Fibroblast of skin of left biceps (primary cell): ENCODE results near the gene BMPR1B.

Experiments
- DNase-seq, 2 experiments: peaks; one replicate each; pipeline ENCODE4 v3.0.0-alpha.2; 2013; ENCODE audit warnings: low read depth in 2 of 2

The BMPR1B gene

DNA sequence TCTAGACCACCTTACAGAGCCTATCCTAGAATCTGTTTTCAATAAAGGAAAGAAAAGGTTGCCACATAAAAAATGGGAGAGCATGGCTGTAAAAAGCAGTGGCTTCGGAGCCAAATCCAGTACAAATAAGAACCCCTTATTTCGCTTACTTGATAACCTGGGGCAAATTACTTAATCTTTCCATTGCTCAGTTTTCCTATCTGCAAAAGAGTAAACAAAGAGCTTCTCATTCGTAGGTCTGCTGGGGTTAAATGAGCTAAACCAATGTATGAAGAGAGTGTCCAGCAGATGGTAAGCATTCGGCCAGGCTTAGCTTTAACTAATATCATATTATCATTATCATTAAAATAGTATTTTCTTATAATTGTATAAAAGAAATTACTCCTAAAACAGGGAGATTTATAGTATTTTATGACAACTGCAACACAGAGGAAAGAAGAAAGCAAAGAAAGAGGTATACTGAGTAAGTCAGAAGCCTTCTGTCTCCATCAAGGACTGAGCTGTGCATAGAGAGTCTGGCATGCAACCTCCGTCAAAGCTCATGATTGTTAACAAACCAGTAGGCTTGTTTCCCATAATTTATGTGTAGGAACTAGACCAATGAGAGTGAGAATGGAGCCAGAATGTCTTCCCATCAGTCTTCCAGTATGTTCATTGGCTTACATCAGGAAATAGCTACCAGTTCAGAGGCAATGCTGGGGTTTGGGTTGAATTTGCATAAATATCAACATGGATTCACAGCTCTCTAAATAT, 426.1 kb downstream of the BMPR1B start:
- DNase-seq = no peak

DNA sequence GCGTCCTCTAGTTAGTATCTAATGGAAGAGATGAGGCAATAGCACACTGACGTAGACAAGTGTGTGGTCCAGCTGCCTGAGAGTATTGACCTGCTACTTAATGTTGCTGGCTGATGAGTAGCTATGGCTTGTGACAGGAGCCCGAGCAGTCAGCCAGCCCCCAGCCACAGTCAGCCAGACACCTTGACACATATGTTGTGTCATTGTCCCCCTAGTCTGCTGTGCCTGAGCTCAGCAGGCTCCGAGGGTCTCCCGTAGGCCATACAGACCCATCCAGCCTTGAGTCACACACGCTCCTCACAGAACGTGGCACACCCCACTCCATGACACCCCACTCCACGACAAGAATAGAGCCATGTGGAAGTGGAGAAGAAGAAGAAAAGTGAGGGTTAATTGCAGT, 428.9 kb downstream of the BMPR1B start:
- DNase-seq = no peak

DNA sequence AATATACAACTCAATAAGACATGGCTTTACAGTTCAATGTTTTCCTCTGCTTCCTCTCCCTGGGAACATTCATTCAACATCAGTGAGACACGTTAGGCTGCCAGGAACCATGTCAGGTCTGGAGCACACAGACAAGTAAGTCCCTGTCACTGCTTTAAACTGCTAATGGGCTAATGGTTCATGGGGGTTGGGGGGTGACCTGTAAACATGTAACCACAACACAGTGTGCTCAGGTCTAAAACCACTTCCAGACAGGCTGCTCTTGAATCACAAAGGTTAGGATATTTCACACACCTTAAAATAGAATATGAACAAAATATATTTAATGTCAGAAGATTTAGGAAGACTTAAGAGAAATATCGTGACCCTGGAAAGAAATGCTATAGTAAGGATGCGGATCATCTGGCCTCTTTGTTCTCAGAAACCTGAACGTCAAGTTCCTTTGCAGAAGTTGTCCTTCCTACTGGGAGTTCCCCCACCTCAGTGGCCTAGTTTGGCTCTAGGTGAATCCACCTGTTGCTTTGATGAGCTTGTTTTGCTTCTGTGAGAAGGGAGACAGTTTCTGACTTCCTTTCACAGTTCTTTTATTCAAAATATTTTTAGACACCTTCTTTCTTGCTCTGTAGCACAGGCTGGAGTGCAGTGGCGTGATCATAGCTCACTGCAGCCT, 431.1 kb downstream of the BMPR1B start:
- no peak for DNase-seq

DNA sequence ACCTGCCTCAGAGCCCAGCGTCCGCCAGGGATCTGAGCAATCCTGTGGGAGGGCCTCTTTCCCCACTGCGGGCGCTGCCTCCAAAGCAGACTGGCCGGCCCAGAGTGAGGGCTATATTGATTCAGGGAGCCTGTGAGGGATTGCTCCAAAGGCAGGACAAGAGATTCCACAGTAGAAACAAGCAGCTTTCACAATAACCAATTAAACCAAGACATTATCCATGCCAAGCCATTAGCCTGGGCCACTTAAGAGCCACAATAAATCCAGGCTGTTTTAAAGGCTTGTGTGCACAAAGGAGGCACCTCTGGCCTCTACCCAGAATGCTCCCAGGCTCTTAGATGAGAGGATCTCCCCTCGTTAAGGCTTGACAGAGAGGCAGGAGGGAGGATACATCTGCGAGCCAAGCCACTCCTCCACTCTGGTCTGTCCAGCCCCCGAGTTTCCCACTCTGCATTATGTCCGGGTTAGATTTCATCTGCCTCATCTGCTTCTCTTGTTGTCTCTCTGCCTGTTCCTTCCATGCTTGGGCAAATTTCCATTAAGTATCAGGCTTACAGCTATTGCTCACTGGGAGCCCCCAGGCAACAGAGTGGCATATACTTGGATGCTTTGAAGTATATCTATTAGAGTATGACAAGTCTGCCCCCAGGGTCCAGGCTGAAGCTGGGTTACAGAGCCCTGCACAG, 433.1 kb downstream of the BMPR1B start:
- DNase-seq = no peak

DNA sequence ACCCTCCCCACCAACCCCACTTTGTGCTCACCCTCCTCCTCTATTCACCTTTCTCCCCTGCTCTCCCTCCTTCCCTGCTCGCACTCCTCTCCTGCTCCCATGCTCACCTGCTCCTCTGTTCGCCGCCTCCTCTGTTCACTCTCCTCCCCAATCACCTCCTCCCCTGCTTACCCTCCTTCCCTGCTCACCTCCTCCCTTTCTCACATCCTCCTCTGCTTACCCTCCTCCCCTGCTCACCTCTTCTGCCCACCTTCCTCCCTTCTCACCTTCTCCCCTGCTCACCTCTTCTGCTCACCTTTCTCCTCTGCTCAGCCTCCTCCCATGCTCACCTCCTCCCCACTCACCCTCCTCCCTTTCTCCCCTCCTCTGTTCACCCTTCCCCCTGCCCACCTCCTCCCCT, 433.8 kb downstream of the BMPR1B start:
- no peak for DNase-seq

DNA sequence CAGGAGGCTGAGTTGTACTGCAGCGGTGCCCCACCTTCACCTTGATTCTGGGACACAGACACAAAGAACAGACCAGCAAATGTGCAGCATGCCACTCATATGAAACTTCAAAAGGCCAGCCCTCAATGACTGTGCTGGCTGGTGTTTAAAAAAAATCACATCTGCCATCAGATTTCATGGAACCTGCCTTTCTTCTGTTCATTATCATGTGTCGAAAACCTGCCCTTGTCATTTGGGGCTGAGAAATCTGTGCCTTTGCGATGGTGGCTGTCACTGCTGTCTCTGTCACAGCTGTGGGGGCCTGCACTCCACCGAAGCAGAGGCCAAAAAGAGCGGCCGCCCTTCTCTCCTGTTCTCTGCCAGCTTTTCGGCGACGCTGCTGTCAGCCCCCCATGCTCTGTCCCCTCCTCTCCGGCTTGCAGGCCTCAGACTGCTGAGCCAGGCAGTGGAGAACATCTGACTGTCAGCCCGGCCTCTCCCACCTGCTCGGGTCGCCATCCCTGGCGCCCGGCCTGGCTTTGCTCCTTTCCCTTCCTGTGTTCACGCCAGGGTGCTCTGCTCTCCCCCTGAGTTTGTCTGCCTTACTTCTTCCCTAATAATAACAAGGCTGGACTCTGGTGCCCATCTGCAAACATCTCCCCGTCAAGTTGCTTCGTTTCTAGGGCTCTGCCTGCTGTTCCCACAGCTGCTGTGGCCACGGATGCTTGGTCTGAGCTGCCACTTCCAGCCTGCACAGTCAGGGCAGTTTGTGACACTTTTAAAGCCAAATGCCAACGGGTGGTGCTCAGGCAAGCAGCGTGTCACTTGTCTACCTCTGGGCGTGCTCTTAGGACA, 435.9 kb downstream of the BMPR1B start:
- DNase-seq = no peak

DNA sequence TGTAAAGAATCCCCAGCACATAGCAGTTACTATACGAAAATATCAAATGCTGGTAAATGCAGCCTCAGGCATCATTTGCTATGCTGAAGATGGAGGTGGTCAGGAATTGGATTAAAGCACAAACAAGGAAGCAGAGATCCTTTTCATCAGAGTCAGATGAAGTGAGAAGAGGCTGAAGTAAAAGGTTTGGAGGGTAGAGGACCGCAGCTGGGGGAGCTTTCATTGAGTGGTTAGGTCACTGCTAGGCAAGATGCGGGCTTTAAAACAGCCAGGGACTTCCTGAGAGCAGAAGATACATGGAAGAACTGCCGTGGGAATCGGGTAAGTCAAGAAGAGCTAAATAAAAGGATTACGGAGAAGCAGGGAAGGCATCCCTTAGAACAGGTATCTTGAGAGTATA, 439.6 kb downstream of the BMPR1B start:
- DNase-seq = no peak

DNA sequence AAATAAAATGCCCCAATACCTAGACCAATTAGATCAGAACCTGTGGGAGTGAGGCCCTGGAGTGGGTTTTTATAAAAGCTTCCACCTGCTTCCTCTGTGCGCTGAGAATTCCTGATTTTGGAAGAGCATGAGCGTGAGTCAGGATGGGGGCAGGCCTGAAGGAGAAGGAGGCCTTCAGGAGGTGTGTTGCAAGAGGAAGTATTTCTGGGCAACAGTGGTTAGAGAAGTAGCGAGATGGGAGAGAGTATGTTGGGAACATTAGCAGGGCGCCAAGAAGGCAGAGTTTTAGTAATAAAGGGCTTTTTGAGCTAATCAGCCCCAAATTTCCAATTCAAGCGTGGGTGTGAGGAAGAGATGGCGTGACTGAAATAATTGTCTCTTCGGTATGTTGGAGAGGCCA, 441.2 kb downstream of the BMPR1B start:
- DNase-seq = no peak

DNA sequence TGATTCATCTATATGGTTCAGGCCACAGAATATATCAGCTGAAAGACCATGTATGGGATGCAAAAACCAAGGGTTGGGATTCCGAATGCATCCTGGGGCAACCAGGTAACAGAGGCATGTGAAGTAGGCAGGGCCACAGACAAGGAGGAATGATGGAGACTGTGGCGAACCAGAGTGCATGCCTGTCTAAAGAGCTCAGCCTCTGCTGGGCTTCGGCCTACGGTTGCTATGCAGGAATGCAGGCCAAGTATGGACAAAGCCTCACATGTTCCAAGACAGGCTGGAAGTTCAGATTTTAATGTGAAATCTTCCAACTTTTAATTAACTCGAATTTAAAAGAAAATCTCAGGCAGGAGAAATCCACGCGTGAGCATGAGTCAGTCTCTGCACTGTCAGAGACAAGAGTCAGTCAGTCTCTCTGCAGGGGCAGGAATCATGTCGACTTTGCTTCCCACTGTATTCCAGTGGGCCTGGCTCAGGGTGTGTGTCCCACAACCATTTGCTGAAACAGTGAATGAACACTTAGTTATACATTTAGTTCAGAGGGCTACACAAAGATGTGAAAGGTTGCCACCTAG, 446.6 kb downstream of the BMPR1B start:
- DNase-seq = no peak

DNA sequence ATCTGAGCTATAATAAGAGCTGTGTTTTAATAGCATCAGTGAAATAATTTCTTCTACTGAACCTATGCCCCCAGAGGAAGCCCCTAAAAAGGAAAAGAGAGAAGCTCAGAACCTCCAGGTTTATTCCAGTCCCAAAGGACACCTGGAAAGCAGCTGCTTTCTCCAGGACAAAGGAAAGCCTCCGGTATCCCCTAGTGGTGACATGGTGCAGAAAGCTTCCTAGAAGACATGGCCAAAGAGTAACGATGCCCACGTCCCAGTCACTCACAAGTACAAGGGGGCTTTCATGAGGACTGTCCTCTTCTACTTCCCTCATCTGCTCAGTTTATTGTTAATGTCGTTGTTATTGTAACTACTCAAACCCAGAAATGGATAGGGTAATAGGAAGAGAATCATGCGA, 447.1 kb downstream of the BMPR1B start:
- no peak for DNase-seq
